A549 (cell line): ENCODE data around the gene PPP2R2C. TPM values are rescaled to one million over a fixed set of nuclear protein-coding genes. Genes with fewer than 3 reads are reported as not detected.
A peak's percentile ranks its signal among the peaks of the same experiment; 100 is the strongest.

Experiments used
- ATAC-seq, 2 experiments: fragments of 200-7000 bp in 1 of 2; fragments of >200 bp in 1 of 2; cut with Nextera tagmentation in 1 of 2; cut with Tn5 transposase in 1 of 2; 3 replicates each; pipeline versions ENCODE4 v1.8.0 to v1.9.1; 2018 to 2020; ENCODE audit warnings: mild to moderate bottlenecking in 1 of 2, moderate library complexity in 1 of 2
- CTCF ChIA-PET: fragments of 300-600 bp; sonication (Branson Sonifier 250); formaldehyde crosslinking; extraction: SDS; loops from one replicate; lab custom pipeline; 2021; ENCODE audit warnings: antibody characterized with exemption, inconsistent platforms; lab: Yijun Ruan, JAX
- POLR2A ChIA-PET: fragments of 350-600 bp; formaldehyde crosslinking; extraction: SDS; loops from one replicate; lab custom pipeline; 2021; ENCODE audit warnings: antibody characterized with exemption, inconsistent platforms; lab: Yijun Ruan, JAX
- DNase-seq, 2 experiments: peaks; one replicate each; pipeline versions ENCODE4 v3.0.0 to v3.0.0-alpha.2; 2011 to 2016; ENCODE audit warnings: low read depth in 1 of 2, low spot score in 1 of 2
- FAIRE-seq: peaks from 2 replicates; lab custom pipeline; 2011; peaks lifted over from hg19 to GRCh38; lab: Jason Lieb, UNC
- H3K27ac ChIP-seq, 2 experiments: fragments of >200 bp; sonication (Bioruptor Twin); formaldehyde crosslinking; 3 replicates each; pipeline ENCODE4 v1.5.1; 2016 to 2017
- H3K4me1 ChIP-seq: fragments of >200 bp; sonication (Bioruptor Twin); formaldehyde crosslinking; 3 replicates; pipeline ENCODE4 v1.6.1; 2016
- H3K4me2 ChIP-seq: fragments of >200 bp; sonication (Bioruptor Twin); formaldehyde crosslinking; 3 replicates; pipeline ENCODE4 v1.6.1; 2016
- H3K4me3 ChIP-seq: fragments of >200 bp; sonication (Bioruptor Twin); formaldehyde crosslinking; 3 replicates; pipeline ENCODE4 v1.5.1; 2016
- H3K9me3 ChIP-seq: fragments of >200 bp; sonication (Bioruptor Twin); formaldehyde crosslinking; 3 replicates; pipeline ENCODE4 v1.6.1; 2016
- CEBPB ChIP-seq, 2 experiments: fragments of >200 bp in 1 of 2; sonication (Bioruptor Twin) in 1 of 2; formaldehyde crosslinking in 1 of 2; IDR thresholded peaks; 2 replicates each; pipeline ENCODE4 v1.6.1; 2012 to 2016
- CHD2 ChIP-seq: fragments of 150-350 bp; IDR thresholded peaks from 2 replicates; pipeline ENCODE4 v1.6.1; 2014; ENCODE audit warnings: low read length; ENCODE audit not compliant: partially characterized antibody
- EHF ChIP-seq: fragments of 250-450 bp; sonication (Bioruptor Pico); IDR thresholded peaks from 2 replicates; pipeline ENCODE4 v1.5.0; 2020; ENCODE audit warnings: mild to moderate bottlenecking
- EHMT2 ChIP-seq: fragments of 200-600 bp; sonication (generic); IDR thresholded peaks from 2 replicates; pipeline ENCODE4 v1.6.1; 2016; ENCODE audit warnings: antibody characterized with exemption, low read depth, mild to moderate bottlenecking, moderate library complexity
- EP300 ChIP-seq, 2 experiments: fragments of >200 bp; sonication (Bioruptor Twin); formaldehyde crosslinking; IDR thresholded peaks; 2 replicates in 1 of 2; 3 replicates in 1 of 2; pipeline ENCODE4 v1.6.1; 2016 to 2017
- ESRRA ChIP-seq: fragments of 150-350 bp; IDR thresholded peaks from 2 replicates; pipeline ENCODE4 v1.6.1; 2014; ENCODE audit warnings: mild to moderate bottlenecking, low read length, borderline replicate concordance
- FOSB ChIP-seq: fragments of 250-450 bp; sonication (Bioruptor Pico); IDR thresholded peaks from 2 replicates; pipeline ENCODE4 v1.5.0; 2020; ENCODE audit warnings: mild to moderate bottlenecking, moderate library complexity
- HEYL ChIP-seq: fragments of 250-450 bp; sonication (Bioruptor Pico); IDR thresholded peaks from 2 replicates; pipeline ENCODE4 v1.8.0; 2021; ENCODE audit warnings: mild to moderate bottlenecking, moderate library complexity
- HOXA7 ChIP-seq: fragments of 250-450 bp; sonication (Bioruptor Pico); IDR thresholded peaks from 2 replicates; pipeline ENCODE4 v1.5.0; 2020; ENCODE audit warnings: mild to moderate bottlenecking, moderate library complexity
- HOXB13 ChIP-seq: fragments of 250-450 bp; sonication (Bioruptor Pico); IDR thresholded peaks from 2 replicates; pipeline ENCODE4 v1.5.0; 2020; ENCODE audit warnings: low read depth, mild to moderate bottlenecking, moderate library complexity
- HOXB5 ChIP-seq: fragments of 250-450 bp; sonication (Bioruptor Pico); IDR thresholded peaks from 2 replicates; pipeline ENCODE4 v1.5.0; 2020; ENCODE audit warnings: mild to moderate bottlenecking, moderate library complexity
- JUN ChIP-seq, 2 experiments: fragments of >200 bp; sonication (Bioruptor Twin); formaldehyde crosslinking; IDR thresholded peaks; 2 replicates in 1 of 2; 3 replicates in 1 of 2; pipeline ENCODE4 v1.6.1; 2016 to 2017
- MAZ ChIP-seq: fragments of 150-350 bp; IDR thresholded peaks from 2 replicates; pipeline ENCODE4 v1.6.1; 2014; ENCODE audit warnings: antibody characterized with exemption, low read depth, low read length, borderline replicate concordance
- RNF2 ChIP-seq: fragments of 200-600 bp; sonication (generic); IDR thresholded peaks from 2 replicates; pipeline ENCODE4 v1.6.1; 2016; ENCODE audit warnings: low read depth, mild to moderate bottlenecking, antibody characterized with exemption, moderate library complexity, borderline replicate concordance
- SREBF2 ChIP-seq: fragments of 450-650 bp; IDR thresholded peaks from 2 replicates; pipeline ENCODE4 v1.6.1; 2014; ENCODE audit warnings: mild to moderate bottlenecking, moderate library complexity
- ZFP36 ChIP-seq: fragments of 450-650 bp; IDR thresholded peaks from 2 replicates; pipeline ENCODE4 v1.6.1; 2014; ENCODE audit warnings: borderline replicate concordance; ENCODE audit not compliant: partially characterized antibody
- WGBS: methylation state at CpG from one replicate; pipeline ENCODE4 v1.1.6; 2017; ENCODE audit errors: missing lambda C conversion rate; 5-methylcytosine and 5-hydroxymethylcytosine counted together
- polyA plus RNA-seq, 4 experiments: library from polyadenylated mRNA; depleted of rRNA in 3 of 4; stranded (reverse); fragments of >200 nt; fragmentation: RNase III in 1 of 4; extraction: RNeasy Plus Mini Kit Qiagen cat#74134 plus additional on column Dnase treatment in 1 of 4; gene quantifications; 2 replicates in 3 of 4; 3 replicates in 1 of 4; pipeline ENCODE4 v1.2.3, GENCODE V29; 2011 to 2017
- TF ChIP-seq, protein P1 (sequence below): fragments of 450-650 bp; IDR thresholded peaks from 2 replicates; pipeline ENCODE4 v1.6.1; 2014; ENCODE audit warnings: antibody characterized with exemption
- TF ChIP-seq, protein P2 (sequence below): IDR thresholded peaks from 2 replicates; pipeline ENCODE4 v1.6.1; 2012; ENCODE audit warnings: low read depth, borderline replicate concordance
- TF ChIP-seq, protein P3 (sequence below): IDR thresholded peaks from 2 replicates; pipeline ENCODE4 v1.6.1; 2012
- TF ChIP-seq, protein P4 (sequence below): fragments of 250-450 bp; sonication (Bioruptor Pico); IDR thresholded peaks from 2 replicates; pipeline ENCODE4 v1.5.0; 2021; ENCODE audit warnings: mild to moderate bottlenecking, moderate library complexity, borderline replicate concordance
- TF ChIP-seq, protein P5 (sequence below): fragments of >200 bp; sonication (Bioruptor Twin); formaldehyde crosslinking; IDR thresholded peaks from 2 replicates; pipeline ENCODE4 v1.6.1; 2016
- TF ChIP-seq, protein P6 (sequence below): fragments of 250-450 bp; sonication (Bioruptor Pico); IDR thresholded peaks from 2 replicates; pipeline ENCODE4 v1.5.0; 2020; ENCODE audit warnings: low read depth, mild to moderate bottlenecking, moderate library complexity

Gene PPP2R2C
- polyA plus RNA-seq, 2 of the 4 experiments (the other 2 are of a cell fraction): 23.9 to 29.4 TPM

DNA sequence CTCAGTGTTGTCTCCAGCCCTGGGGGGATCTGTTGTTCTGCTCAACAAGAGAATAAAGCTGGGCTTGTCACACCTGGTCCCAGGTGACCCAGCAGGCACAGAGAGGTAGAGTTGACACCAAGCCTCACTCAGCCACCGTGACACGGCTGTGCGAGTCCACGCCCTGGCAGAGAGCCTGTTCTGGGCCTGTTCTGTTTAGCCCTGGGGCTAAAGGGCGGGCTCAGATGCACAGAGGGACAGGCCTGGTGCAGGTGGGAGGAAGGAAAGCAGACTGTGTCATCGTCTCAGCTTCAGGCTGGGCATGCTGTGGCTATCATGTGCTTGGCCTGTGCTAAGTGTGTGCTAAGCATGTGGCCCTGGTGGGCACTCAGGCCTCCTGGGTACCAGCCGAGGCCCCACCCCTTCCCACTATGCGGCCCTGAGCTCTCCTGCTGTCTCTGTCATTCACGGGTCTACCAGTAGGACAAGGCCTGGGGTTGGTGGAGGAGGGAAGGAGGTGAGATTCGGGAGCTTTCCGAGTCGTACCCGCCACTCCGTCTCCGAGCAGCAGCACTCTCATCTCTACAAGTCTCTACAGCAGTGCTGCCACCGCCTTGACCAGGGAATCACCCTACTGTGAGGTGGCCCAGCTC lies 191.9 kb downstream of the PPP2R2C start:
- CTCF ChIA-PET: interaction anchor here (0.6 to 1.7 kb wide), 4 partner anchors 17 to 1695 kb away, joined by 3 read pairs; no protein-coding TSS in a partner anchor
- FAIRE-seq: no peak
- POLR2A ChIA-PET: no interaction called here

DNA sequence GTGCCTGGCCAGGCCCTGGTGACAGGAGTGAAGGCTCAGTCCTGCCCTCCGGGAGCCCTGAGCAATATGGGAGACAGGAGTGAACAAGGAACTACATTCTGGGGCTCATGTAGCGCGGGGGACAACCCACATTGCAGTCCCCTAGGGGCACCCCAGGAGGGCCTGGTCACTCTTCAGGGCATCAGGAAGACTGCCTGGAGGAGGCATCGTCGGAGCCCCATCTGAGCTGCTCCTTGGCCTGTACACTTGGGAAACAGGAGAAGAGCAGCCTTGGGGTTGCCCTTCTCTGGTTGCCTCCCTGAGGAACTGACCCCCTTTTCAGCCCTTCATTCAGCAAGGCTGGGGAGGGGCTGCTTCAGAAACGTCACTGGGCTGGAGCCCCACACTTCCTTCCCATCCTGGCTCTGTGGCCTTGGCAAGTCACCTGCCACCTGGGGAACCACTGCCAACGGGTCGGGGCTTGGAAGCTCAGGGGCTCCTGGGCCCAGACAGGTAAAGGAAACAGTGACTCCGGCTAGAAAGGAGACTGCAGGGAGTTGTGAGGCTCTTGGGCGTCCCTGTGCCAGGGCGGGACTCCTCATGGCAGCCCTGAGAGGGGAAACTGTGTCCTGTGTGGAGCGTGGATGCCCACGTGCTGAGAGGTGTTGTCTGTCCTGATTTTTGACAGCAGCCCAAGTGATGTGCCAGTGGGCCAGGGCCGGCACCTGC lies 192.7 kb downstream of the PPP2R2C start:
- DNase-seq (no peak), FAIRE-seq (no peak), ATAC-seq (no peak)
- TF ChIP-seq ZFP36: peak; percentile 67
- TF ChIP-seq MAZ: no peak
- 82% methylated on average over 8 of the region's 14 CpGs for WGBS
- Histone ChIP-seq H3K4me2 (no peak overlapping the region), H3K9me3 (no peaks in the 10 kb centered on the region), H3K27ac (no peak overlapping the region), H3K4me3 (no peak overlapping the region), H3K4me1 (no peaks in the 10 kb centered on the region)
- ChIA-PET CTCF (interaction anchor here (0.6 to 2.9 kb wide), 4 partner anchors 16 to 1696 kb away, joined by 3 to 12 read pairs (median 3); no protein-coding TSS in a partner anchor), POLR2A (no interaction called here)

More for the DNA sequence above, 191.9 kb downstream of the PPP2R2C start:
- DNase-seq (no peak), ATAC-seq (peak in 1 of 2 experiments; percentile 40; a peak in 2 of 6 replicates)
- H3K4me2 ChIP-seq: no peak overlapping the region
- H3K9me3 ChIP-seq: no peaks in the 10 kb centered on the region
- H3K4me3 ChIP-seq: no peak overlapping the region
- no peaks in the 10 kb centered on the region for H3K4me1 ChIP-seq
- TF ChIP-seq HOXB5 (CRISPR knock-in tag): no peak
- TF ChIP-seq HEYL (CRISPR knock-in tag): no peak
- no peak for TF ChIP-seq RNF2
- TF ChIP-seq, protein P1, sequence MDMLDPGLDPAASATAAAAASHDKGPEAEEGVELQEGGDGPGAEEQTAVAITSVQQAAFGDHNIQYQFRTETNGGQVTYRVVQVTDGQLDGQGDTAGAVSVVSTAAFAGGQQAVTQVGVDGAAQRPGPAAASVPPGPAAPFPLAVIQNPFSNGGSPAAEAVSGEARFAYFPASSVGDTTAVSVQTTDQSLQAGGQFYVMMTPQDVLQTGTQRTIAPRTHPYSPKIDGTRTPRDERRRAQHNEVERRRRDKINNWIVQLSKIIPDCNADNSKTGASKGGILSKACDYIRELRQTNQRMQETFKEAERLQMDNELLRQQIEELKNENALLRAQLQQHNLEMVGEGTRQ: no peak
- 82% methylated on average over 10 of the region's 16 CpGs for WGBS
- no peak overlapping the region for H3K27ac ChIP-seq

DNA sequence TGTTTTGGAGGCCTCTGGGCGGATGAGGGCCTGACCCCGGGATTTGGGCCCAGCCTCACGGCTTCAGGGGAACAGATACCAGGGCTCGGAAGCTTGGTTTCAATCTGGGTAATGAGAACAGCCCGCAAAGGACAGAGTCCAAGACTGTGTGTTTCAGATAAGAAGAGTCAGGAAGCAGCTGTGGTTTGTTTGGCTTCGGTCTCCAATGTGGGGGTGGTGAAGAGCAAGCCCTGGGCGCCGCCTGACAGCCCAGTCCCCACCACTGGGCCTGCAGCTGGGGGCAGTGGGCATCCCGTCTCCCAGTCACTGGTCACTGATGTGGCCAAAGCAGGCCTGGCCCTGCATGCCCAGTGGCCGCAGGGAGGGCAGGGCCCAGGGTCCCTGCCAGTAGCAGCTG lies 193.6 kb downstream of the PPP2R2C start:
- no peaks in the 10 kb centered on the region for H3K9me3 ChIP-seq
- ChIA-PET POLR2A (no interaction called here), CTCF (interaction anchor here (1.1 to 2.9 kb wide), 3 partner anchors 20 to 49 kb away, joined by 3 to 12 read pairs (median 7); no protein-coding TSS in a partner anchor)
- TF ChIP-seq HOXB13 (no peak), EP300 (IDR thresholded peaks at IDR 0.05) (no peak), ZFP36 (no peak), SREBF2 (no peak), CHD2 (no peak), HOXA7 (no peak), FOSB (CRISPR knock-in tag) (no peak), EHMT2 (no peak), JUN (IDR thresholded peaks at IDR 0.05) (no peak), EHF (CRISPR knock-in tag) (no peak), ESRRA (no peak), CEBPB (IDR thresholded peaks at IDR 0.05) (no peak)
- TF ChIP-seq, protein P2, sequence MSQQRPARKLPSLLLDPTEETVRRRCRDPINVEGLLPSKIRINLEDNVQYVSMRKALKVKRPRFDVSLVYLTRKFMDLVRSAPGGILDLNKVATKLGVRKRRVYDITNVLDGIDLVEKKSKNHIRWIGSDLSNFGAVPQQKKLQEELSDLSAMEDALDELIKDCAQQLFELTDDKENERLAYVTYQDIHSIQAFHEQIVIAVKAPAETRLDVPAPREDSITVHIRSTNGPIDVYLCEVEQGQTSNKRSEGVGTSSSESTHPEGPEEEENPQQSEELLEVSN: no peak
- TF ChIP-seq, protein P3, sequence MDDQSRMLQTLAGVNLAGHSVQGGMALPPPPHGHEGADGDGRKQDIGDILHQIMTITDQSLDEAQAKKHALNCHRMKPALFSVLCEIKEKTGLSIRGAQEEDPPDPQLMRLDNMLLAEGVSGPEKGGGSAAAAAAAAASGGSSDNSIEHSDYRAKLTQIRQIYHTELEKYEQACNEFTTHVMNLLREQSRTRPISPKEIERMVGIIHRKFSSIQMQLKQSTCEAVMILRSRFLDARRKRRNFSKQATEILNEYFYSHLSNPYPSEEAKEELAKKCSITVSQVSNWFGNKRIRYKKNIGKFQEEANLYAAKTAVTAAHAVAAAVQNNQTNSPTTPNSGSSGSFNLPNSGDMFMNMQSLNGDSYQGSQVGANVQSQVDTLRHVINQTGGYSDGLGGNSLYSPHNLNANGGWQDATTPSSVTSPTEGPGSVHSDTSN: no peak
- TF ChIP-seq, protein P4, sequence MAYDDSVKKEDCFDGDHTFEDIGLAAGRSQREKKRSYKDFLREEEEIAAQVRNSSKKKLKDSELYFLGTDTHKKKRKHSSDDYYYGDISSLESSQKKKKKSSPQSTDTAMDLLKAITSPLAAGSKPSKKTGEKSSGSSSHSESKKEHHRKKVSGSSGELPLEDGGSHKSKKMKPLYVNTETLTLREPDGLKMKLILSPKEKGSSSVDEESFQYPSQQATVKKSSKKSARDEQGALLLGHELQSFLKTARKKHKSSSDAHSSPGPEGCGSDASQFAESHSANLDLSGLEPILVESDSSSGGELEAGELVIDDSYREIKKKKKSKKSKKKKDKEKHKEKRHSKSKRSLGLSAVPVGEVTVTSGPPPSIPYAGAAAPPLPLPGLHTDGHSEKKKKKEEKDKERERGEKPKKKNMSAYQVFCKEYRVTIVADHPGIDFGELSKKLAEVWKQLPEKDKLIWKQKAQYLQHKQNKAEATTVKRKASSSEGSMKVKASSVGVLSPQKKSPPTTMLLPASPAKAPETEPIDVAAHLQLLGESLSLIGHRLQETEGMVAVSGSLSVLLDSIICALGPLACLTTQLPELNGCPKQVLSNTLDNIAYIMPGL (CRISPR knock-in tag): no peak
- TF ChIP-seq, protein P5, sequence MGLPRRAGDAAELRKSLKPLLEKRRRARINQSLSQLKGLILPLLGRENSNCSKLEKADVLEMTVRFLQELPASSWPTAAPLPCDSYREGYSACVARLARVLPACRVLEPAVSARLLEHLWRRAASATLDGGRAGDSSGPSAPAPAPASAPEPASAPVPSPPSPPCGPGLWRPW: no peak
- TF ChIP-seq, protein P6, sequence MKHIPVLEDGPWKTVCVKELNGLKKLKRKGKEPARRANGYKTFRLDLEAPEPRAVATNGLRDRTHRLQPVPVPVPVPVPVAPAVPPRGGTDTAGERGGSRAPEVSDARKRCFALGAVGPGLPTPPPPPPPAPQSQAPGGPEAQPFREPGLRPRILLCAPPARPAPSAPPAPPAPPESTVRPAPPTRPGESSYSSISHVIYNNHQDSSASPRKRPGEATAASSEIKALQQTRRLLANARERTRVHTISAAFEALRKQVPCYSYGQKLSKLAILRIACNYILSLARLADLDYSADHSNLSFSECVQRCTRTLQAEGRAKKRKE (CRISPR knock-in tag): no peak
- H3K27ac ChIP-seq: no peak overlapping the region
- WGBS: 92% methylated on average over 10 of the region's 10 CpGs
- H3K4me2 ChIP-seq: no peak overlapping the region
- H3K4me1 ChIP-seq: no peaks in the 10 kb centered on the region; the same call in 2 of the 3 replicates
- DNase-seq (no peak), ATAC-seq (no peak), FAIRE-seq (no peak)
- H3K4me3 ChIP-seq: no peak overlapping the region
